Astrocyte of the hippocampus (primary cell): ENCODE results near the gene FGD1.

Experiments used
- DNase-seq: peaks from one replicate; pipeline ENCODE4 v3.0.0; 2011; ENCODE audit warnings: low read depth, low spot score

FGD1 gene

GRCh38 chrX:54407266-54407665 is 88.8 kb downstream of the FGD1 start:
- DNase-seq = no peak

GRCh38 chrX:54397113-54397512 is 98.9 kb downstream of the FGD1 start:
- DNase-seq = peak; percentile 4
